SH-SY5Y (cell line): ENCODE results near the gene ACP2.

Experiments used
- GATA2 ChIP-seq: IDR thresholded peaks from 2 replicates; pipeline ENCODE4 v1.6.1; 2011; ENCODE audit warnings: mild to moderate bottlenecking, low read depth, low read length
- GATA3 ChIP-seq: IDR thresholded peaks from 2 replicates; pipeline ENCODE4 v1.6.1; 2011; ENCODE audit warnings: low read depth, mild to moderate bottlenecking, low read length, moderate library complexity

- TF ChIP-seq GATA2 (no peak), GATA3 (no peak)
These were observed 35.5 kb upstream of the ACP2 start for GRCh38 chr11:47284151-47284550.
